ENCODE results near the gene EARS2. TPM values are rescaled to one million over a fixed set of nuclear protein-coding genes. Genes with fewer than 3 reads are reported as not detected.

EARS2 gene
- total RNA-seq, 1 donor from 2014 or later = 8.3 TPM

- H3K36me3 Mint-ChIP-seq (ENCODE audit: unreplicated experiment) = no peaks in the 10 kb centered on the region
These were observed 29.0 kb downstream of the EARS2 start for GRCh38 chr16:23527961-23528643.

GRCh38 chr16:23524886-23525285, 32.3 kb downstream of the EARS2 start:
- DNase-seq = no peak
- Mint-ChIP-seq H3K27me3 (ENCODE audit: unreplicated experiment) (no peaks in the 10 kb centered on the region), H3K36me3 (ENCODE audit: unreplicated experiment) (no peaks in the 10 kb centered on the region), H3K4me1 (ENCODE audit: low read depth, unreplicated experiment) (no peaks in the 10 kb centered on the region), H3K9me3 (ENCODE audit: unreplicated experiment) (no peaks in the 10 kb centered on the region), H3K27ac (ENCODE audit: unreplicated experiment) (no peak overlapping the region), H3K4me3 (ENCODE audit: unreplicated experiment) (no peak overlapping the region)
- TF ChIP-seq CTCF (IDR thresholded peaks at IDR 0.05; ENCODE audit: partially characterized antibody, unreplicated experiment) = no peak

More at GRCh38 chr16:23527961-23528643, 29.0 kb downstream of the EARS2 start:
- H3K4me1 Mint-ChIP-seq (ENCODE audit: low read depth, unreplicated experiment) = no peaks in the 10 kb centered on the region
- H3K4me3 Mint-ChIP-seq (ENCODE audit: unreplicated experiment) = no peak overlapping the region
- H3K27ac Mint-ChIP-seq (ENCODE audit: unreplicated experiment) = no peak overlapping the region
- no peak for TF ChIP-seq CTCF (IDR thresholded peaks at IDR 0.05; ENCODE audit: partially characterized antibody, unreplicated experiment)
- H3K9me3 Mint-ChIP-seq (ENCODE audit: unreplicated experiment) = no peaks in the 10 kb centered on the region
- no peak for DNase-seq
- H3K27me3 Mint-ChIP-seq (ENCODE audit: unreplicated experiment) = no peaks in the 10 kb centered on the region

GRCh38 chr16:23523876-23524385, 33.2 kb downstream of the EARS2 start:
- H3K9me3 Mint-ChIP-seq (ENCODE audit: unreplicated experiment) = no peaks in the 10 kb centered on the region
- H3K27me3 Mint-ChIP-seq (ENCODE audit: unreplicated experiment) = no peaks in the 10 kb centered on the region
- DNase-seq = no peak
- no peaks in the 10 kb centered on the region for H3K4me1 Mint-ChIP-seq (ENCODE audit: low read depth, unreplicated experiment)
- H3K4me3 Mint-ChIP-seq (ENCODE audit: unreplicated experiment) = no peak overlapping the region
- H3K27ac Mint-ChIP-seq (ENCODE audit: unreplicated experiment) = peak overlapping the region; percentile 36
- TF ChIP-seq CTCF (IDR thresholded peaks at IDR 0.05; ENCODE audit: partially characterized antibody, unreplicated experiment) = no peak
- no peaks in the 10 kb centered on the region for H3K36me3 Mint-ChIP-seq (ENCODE audit: unreplicated experiment)

- H3K9me3 Mint-ChIP-seq (ENCODE audit: unreplicated experiment) = no peaks in the 10 kb centered on the region
- no peak for TF ChIP-seq CTCF (IDR thresholded peaks at IDR 0.05; ENCODE audit: partially characterized antibody, unreplicated experiment)
- peaks cover 3% of the 10 kb centered on the region for H3K4me1 Mint-ChIP-seq (ENCODE audit: low read depth, unreplicated experiment)
- no peaks in the 10 kb centered on the region for H3K36me3 Mint-ChIP-seq (ENCODE audit: unreplicated experiment)
- H3K4me3 Mint-ChIP-seq (ENCODE audit: unreplicated experiment) = no peak overlapping the region
- no peak overlapping the region for H3K27ac Mint-ChIP-seq (ENCODE audit: unreplicated experiment)
- no peaks in the 10 kb centered on the region for H3K27me3 Mint-ChIP-seq (ENCODE audit: unreplicated experiment)
- no peak for DNase-seq
These were observed 33.8 kb downstream of the EARS2 start for GRCh38 chr16:23523321-23523720.

- no peak for TF ChIP-seq CTCF (IDR thresholded peaks at IDR 0.05; ENCODE audit: partially characterized antibody, unreplicated experiment)
- no peak overlapping the region for H3K27ac Mint-ChIP-seq (ENCODE audit: unreplicated experiment)
- no peaks in the 10 kb centered on the region for H3K9me3 Mint-ChIP-seq (ENCODE audit: unreplicated experiment)
- H3K4me3 Mint-ChIP-seq (ENCODE audit: unreplicated experiment) = no peak overlapping the region
- DNase-seq = no peak
- H3K27me3 Mint-ChIP-seq (ENCODE audit: unreplicated experiment) = no peaks in the 10 kb centered on the region
- no peaks in the 10 kb centered on the region for H3K36me3 Mint-ChIP-seq (ENCODE audit: unreplicated experiment)
- H3K4me1 Mint-ChIP-seq (ENCODE audit: low read depth, unreplicated experiment) = peaks cover 5% of the 10 kb centered on the region
These were observed 35.2 kb downstream of the EARS2 start for GRCh38 chr16:23521965-23522364.

Measured in glutamatergic neuron (in vitro differentiated cells).